Femur (tissue), 1 donor: ENCODE measurements around the gene BABAM2.
"Not testable (repeated sequence)": the region's sequence is repeated elsewhere in the genome, so short reads cannot be mapped to it uniquely, and the experiment has no call there.

Experiments used
- DNase-seq: peaks from one replicate; pipeline ENCODE4 v3.0.0-alpha.2; 2017

BABAM2 gene

DNA sequence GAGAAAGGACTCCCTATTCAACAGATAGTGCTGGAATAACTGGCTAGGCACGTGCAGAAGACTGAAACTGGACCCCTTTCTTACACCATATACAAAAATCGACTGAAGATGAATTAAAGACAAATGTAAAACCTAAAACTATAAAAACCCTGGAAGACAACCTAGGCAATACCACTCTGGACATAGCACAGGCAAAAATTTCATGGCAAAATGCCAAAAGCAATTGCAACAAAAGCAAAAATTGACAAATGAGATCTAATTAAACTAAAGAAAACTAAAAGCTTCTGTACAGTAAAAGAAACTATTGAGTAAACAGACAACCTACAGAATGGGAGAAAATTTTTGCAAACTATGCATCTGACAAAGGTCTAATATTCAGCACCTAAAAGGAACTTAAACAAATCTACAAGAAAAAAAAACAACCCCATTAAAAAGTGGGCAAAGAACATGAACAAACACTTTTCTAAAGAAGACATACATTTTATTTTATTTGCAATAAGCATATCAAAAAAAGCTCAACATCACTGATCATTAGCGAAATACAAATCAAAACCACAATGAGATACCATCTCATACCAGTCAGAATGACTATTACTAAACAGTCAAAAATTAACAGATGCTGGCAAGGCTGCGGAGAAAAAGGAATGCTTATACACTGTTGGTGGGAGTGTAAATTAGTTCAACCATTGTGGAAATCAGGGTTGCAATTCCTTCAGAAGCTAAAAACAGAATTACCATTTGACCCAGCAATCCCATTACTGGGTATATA is 8.5 kb upstream of the BABAM2 start:
- DNase-seq, result not testable (repeated sequence)

GRCh38 chr2:27882584-27882922 is 8.0 kb upstream of the BABAM2 start:
- not testable (repeated sequence) for DNase-seq

GRCh38 chr2:27884601-27885000 is 5.9 kb upstream of the BABAM2 start:
- DNase-seq, result no peak

DNA sequence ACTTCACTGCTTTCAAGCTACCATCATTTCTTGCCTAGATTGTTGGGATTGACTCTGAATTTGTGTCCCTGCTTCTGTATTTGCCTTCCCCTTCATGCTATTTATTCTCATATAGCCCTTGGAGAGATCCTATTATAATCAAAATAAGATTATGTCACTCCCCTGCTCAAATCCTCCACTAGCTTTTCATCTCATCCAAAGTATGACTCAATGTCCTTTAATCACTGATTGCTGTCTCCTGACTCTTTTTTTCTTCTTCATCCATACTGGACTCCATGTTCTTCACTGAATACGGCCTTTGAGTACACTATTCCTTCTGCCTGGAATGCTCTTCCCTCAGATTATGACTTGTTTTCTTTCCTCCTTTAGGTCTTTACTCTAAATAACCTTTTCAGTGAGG is 5.3 kb upstream of the BABAM2 start:
- DNase-seq, result no peak

- DNase-seq, result no peak
Observed at GRCh38 chr2:27885661-27886060, 4.9 kb upstream of the BABAM2 start.

GRCh38 chr2:27886322-27886721 is 4.2 kb upstream of the BABAM2 start:
- DNase-seq, result no peak

- no peak for DNase-seq
Observed at GRCh38 chr2:27887111-27887510, 3.4 kb upstream of the BABAM2 start.

- DNase-seq, result no peak
Observed at GRCh38 chr2:27887830-27888229, 2.7 kb upstream of the BABAM2 start.

- DNase-seq, result no peak
Observed at GRCh38 chr2:27888790-27889189, 1.7 kb upstream of the BABAM2 start.

DNA sequence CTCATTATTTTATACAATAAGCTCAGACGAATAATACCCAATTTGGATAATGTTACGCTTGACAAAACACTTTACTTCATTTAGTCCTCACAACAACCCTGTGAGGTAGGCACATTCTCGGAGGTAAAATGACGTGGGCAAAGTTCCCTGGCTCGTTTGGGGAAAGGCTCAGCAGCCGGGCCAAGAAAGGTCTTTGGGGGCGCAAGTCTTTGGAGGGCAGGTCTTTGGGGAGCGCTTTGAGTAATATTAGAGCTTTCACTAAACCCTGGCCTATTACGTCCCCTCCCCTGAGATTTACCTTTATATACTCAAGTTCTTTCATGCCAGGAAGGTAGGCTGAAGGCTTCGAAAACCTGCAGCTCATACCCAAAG is 769 bp upstream of the BABAM2 start:
- peak; percentile 28 for DNase-seq

GRCh38 chr2:27890924-27891672 is 569 bp downstream of the BABAM2 start:
- DNase-seq, result peak; percentile 88

GRCh38 chr2:27891673-27892105 is 1.2 kb downstream of the BABAM2 start:
- DNase-seq, result no peak

- DNase-seq, result no peak
Observed at GRCh38 chr2:27893006-27893405, 2.5 kb downstream of the BABAM2 start.

DNA sequence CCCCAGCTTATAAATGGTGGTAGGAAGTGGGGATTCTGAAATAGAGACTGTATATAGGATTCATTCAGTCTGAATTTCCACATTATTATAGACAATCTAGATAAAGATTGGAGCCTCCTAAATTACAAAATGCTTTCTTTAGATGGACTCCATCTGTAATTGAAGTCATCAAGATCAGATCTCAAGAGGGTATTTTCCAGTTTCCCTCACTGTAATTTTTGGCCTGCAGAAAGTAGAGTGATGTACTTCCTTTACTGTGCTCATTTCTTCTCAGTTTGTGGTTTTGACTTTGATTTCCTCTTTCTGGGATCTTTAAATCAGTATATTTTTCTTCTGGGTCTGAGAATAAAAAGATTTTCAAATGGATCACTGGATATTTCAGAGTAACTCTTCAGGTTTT is 7.2 kb downstream of the BABAM2 start:
- no peak for DNase-seq

DNA sequence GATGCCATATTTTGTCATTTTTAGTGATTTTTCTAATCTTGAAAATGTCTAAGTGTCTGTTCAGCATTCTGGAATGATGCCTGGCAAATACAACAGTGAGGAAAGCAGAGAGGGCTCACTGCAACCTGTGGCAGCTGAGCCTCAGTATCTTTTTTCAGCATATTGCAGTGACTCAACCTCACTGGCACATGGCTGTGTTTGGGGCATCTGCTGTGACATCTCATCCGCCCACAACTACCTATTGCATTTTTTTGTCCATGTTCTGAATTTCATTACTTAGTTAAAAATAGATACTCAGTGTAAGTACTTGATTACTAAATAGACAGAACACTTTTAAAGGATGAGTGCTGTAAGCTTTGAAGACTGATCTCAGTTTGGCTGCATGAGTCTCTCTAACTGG is 10.7 kb downstream of the BABAM2 start:
- DNase-seq, result no peak

DNA sequence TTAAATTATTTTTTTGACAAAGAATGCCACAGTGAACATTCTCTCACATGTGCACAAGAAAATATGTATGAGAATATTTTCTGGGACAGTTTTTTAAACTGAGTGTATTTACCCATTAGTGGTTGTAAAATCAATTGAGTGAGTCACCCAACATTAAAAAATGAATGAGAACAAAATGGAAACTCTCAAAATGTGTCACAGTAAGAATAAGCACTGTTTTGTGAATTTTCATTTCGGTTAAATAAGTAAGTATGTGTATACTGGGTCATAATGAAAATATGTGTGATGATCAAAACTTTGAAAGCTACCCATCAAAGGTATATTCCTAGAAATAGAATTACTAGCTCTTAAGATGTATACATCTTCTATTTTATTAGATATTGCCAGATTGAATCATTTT is 11.6 kb downstream of the BABAM2 start:
- no peak for DNase-seq

DNA sequence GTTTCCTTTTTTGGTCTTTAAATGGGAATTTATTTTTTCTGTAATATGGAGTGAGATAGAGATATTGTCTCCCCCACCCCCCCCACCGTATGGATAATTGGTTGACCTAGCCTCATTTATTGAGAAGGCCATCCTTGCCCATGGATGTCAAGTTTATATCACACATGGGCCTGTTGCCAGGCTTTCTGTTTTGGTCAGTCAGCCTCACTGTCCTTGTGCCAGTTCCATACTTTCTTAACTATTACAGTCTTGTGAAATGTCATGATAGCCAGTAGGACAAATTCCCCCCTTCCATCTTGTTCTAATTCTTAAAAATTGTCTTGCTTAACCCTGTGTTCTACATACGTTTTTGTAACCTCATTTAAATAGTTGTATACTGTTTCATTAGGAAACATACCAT is 12.5 kb downstream of the BABAM2 start:
- no peak for DNase-seq

DNA sequence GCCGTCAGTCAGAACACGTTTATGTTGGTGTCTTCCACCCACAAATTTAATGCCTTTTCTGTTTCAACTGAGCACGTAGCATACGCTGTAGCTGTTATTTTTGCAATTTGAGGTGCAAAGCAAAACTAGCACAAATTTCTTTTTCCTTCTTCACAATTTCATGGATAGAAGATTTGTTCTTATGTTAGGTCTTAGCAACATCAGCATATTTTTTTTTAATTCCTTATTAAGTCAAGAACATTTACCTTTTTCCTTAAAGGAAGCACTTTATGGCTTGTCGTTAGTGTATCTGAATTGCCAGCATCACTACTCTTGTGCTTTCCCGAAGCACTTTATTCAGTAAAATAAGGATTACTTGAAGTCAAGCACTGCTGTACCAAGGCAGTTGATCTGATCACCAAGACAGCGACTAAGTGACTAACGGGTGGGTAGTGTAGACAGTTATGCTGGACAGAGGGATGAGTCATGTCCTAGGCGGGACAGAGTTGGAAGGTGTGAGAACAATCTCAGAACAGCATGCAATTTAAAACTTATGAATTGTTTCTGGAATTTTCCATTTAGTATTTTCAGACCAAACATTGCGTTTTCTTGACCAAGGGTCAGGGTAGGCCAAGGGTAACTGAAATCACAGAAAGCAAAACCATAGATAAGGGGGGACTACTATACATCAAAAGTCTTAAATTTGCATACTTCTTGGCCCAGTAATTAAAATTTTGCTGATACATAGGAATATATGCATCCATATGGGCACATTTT is 13.3 kb downstream of the BABAM2 start:
- DNase-seq, result no peak

DNA sequence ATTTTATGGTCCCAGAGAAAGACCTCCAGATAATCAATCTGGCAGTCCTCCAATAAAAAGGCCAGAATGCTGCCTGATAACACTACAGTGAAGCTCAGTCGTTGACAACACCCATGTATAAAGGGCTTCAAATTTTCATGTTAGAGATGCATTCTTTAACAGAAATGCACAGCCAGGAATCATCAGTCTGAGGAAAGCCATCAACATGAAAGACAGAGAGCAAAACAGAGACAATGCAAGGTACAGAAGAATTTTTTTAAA is 13.8 kb downstream of the BABAM2 start:
- no peak for DNase-seq

- DNase-seq, result no peak
Observed at GRCh38 chr2:27906074-27906473, 15.5 kb downstream of the BABAM2 start.

- no peak for DNase-seq
Observed at GRCh38 chr2:27907547-27907946, 17.0 kb downstream of the BABAM2 start.

- DNase-seq, result no peak
Observed at GRCh38 chr2:27909901-27910300, 19.4 kb downstream of the BABAM2 start.

DNA sequence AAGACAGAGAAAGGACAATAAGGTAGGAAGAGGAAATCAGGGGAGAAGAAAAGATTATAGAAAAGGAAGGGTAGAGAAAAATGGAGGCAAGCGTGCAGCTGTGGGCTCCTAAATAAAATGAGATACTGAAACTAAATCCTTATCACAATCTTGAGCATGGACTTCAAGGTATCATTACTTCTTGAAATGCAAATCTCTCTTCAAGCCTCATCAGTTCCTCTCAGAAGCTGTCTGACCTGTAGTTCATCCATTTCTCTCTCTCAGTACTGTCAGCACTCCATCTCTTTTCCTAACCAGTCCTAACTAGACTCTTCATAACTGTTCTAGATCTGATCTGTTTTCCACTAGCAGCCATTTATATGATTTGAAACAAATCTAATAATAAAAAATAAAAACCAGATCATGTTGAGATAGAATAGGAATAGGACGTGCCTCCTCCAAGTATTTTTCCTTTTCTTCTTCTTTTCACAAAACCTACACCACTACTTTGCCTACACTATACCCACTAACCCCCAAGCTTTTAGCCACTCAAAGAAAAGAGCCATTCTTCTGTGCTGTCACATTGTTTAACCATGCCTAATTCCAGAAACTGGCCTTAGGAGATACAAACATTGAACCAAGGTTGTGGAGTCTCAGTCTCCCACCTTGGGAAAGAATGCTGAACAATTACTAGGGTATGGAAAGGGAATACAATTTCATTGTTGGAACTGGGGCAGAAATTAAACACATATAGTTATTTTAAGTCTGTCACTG is 21.1 kb downstream of the BABAM2 start:
- DNase-seq, result no peak
